OCI-LY3 (cell line): ENCODE data around the gene PLEKHH2.

Source experiments
- H2AFZ ChIP-seq: fragments of 200-600, 300-600 bp; shearing (Covaris generic); 2 replicates; pipeline ENCODE4 v1.6.0; 2014; ENCODE audit warnings: antibody characterized with exemption, low read depth, low read length
- H3K27ac ChIP-seq: fragments of 200-600, 300-600 bp; sonication (generic); 2 replicates; pipeline ENCODE4 v1.5.1; 2014; ENCODE audit warnings: mild to moderate bottlenecking, low read length, moderate library complexity, mixed read lengths
- H3K27me3 ChIP-seq: fragments of 200-600, 300-600 bp; sonication (generic); 2 replicates; pipeline ENCODE4 v1.6.1; 2014; ENCODE audit warnings: low read depth, low read length, mixed read lengths
- H3K36me3 ChIP-seq: fragments of 200-600, 300-600 bp; sonication (generic); replicated peaks from 2 replicates; pipeline ENCODE3; 2014; ENCODE audit warnings: low read depth, low read length, mixed read lengths
- H3K4me1 ChIP-seq: fragments of 300-600, 200-600 bp; sonication (generic); 2 replicates; pipeline ENCODE4 v1.6.1; 2014; ENCODE audit warnings: low read length, mixed read lengths
- H3K4me2 ChIP-seq: fragments of 200-600, 300-600 bp; sonication (generic); 2 replicates; pipeline ENCODE4 v1.6.1; 2014; ENCODE audit warnings: low read length, mixed read lengths
- H3K4me3 ChIP-seq: fragments of 300-600, 200-600 bp; sonication (generic); 2 replicates; pipeline ENCODE4 v1.5.1; 2014; ENCODE audit warnings: antibody characterized with exemption, mild to moderate bottlenecking, low read length, moderate library complexity
- H3K79me2 ChIP-seq: fragments of 300-600, 200-600 bp; shearing (Covaris generic); 2 replicates; pipeline ENCODE4 v1.6.1; 2014; ENCODE audit warnings: mild to moderate bottlenecking, low read length, mixed read lengths
- H3K9ac ChIP-seq: fragments of 300-600, 200-600 bp; shearing (Covaris generic); 2 replicates; pipeline ENCODE4 v1.6.0; 2014; ENCODE audit warnings: mild to moderate bottlenecking, low read length, moderate library complexity
- H3K9me3 ChIP-seq: fragments of 200-600, 300-600 bp; shearing (Covaris generic); 2 replicates; pipeline ENCODE4 v1.6.1; 2014; ENCODE audit warnings: low read length, mixed read lengths; ENCODE audit not compliant: insufficient read depth
- H4K20me1 ChIP-seq: fragments of 200-600, 300-600 bp; sonication (generic); 2 replicates; pipeline ENCODE4 v1.6.1; 2016; ENCODE audit warnings: low read length, mixed read lengths; ENCODE audit not compliant: insufficient read depth
- EZH2phosphoT487 ChIP-seq: fragments of 200-600 bp; shearing (Covaris generic); IDR thresholded peaks from 2 replicates; pipeline ENCODE4 v1.6.1; 2018; ENCODE audit warnings: antibody characterized with exemption, mixed run types, low read depth
- TF ChIP-seq, protein P1 (sequence below): fragments of 200-600, 300-600 bp; sonication (generic); IDR thresholded peaks from 2 replicates; pipeline ENCODE4 v1.5.1; 2014; ENCODE audit warnings: antibody characterized with exemption, low read length, low read depth

The PLEKHH2 gene

GRCh38 chr2:43752302-43752701, 115.2 kb downstream of the PLEKHH2 start:
- Histone ChIP-seq H4K20me1 (no peaks in the 10 kb centered on the region), H3K4me3 (no peak overlapping the region), H3K27ac (no peak overlapping the region), H3K36me3 (no peaks in the 10 kb centered on the region), H2AFZ (no peak overlapping the region), H3K79me2 (no peaks in the 10 kb centered on the region), H3K27me3 (no peaks in the 10 kb centered on the region), H3K4me2 (no peak overlapping the region), H3K9me3 (no peaks in the 10 kb centered on the region), H3K9ac (no peak overlapping the region), H3K4me1 (no peaks in the 10 kb centered on the region)
- TF ChIP-seq EZH2phosphoT487, result no peak
- TF ChIP-seq, protein P1, sequence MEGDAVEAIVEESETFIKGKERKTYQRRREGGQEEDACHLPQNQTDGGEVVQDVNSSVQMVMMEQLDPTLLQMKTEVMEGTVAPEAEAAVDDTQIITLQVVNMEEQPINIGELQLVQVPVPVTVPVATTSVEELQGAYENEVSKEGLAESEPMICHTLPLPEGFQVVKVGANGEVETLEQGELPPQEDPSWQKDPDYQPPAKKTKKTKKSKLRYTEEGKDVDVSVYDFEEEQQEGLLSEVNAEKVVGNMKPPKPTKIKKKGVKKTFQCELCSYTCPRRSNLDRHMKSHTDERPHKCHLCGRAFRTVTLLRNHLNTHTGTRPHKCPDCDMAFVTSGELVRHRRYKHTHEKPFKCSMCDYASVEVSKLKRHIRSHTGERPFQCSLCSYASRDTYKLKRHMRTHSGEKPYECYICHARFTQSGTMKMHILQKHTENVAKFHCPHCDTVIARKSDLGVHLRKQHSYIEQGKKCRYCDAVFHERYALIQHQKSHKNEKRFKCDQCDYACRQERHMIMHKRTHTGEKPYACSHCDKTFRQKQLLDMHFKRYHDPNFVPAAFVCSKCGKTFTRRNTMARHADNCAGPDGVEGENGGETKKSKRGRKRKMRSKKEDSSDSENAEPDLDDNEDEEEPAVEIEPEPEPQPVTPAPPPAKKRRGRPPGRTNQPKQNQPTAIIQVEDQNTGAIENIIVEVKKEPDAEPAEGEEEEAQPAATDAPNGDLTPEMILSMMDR, result no peak

GRCh38 chr2:43754180-43754579, 117.1 kb downstream of the PLEKHH2 start:
- Histone ChIP-seq H3K4me3 (no peak overlapping the region), H3K79me2 (no peaks in the 10 kb centered on the region), H4K20me1 (no peaks in the 10 kb centered on the region), H3K4me2 (no peak overlapping the region), H3K9ac (no peak overlapping the region), H3K27me3 (no peaks in the 10 kb centered on the region), H3K36me3 (no peaks in the 10 kb centered on the region), H2AFZ (no peak overlapping the region), H3K4me1 (no peaks in the 10 kb centered on the region), H3K9me3 (no peaks in the 10 kb centered on the region), H3K27ac (no peak overlapping the region)
- no peak for TF ChIP-seq EZH2phosphoT487
- TF ChIP-seq, protein P1, result no peak

GRCh38 chr2:43758739-43759138, 121.7 kb downstream of the PLEKHH2 start:
- Histone ChIP-seq H4K20me1 (no peaks in the 10 kb centered on the region), H3K4me3 (no peak overlapping the region), H3K27me3 (no peaks in the 10 kb centered on the region), H2AFZ (no peak overlapping the region), H3K4me1 (no peaks in the 10 kb centered on the region), H3K36me3 (no peaks in the 10 kb centered on the region), H3K9me3 (no peaks in the 10 kb centered on the region), H3K27ac (no peak overlapping the region), H3K4me2 (no peak overlapping the region), H3K9ac (no peak overlapping the region), H3K79me2 (no peaks in the 10 kb centered on the region)
- TF ChIP-seq, protein P1, result no peak
- no peak for TF ChIP-seq EZH2phosphoT487

- TF ChIP-seq, protein P1, result no peak
- no peak for TF ChIP-seq EZH2phosphoT487
- H3K27ac ChIP-seq, result no peak overlapping the region
- H3K9me3 ChIP-seq, result no peaks in the 10 kb centered on the region
- H3K79me2 ChIP-seq, result no peaks in the 10 kb centered on the region
- no peaks in the 10 kb centered on the region for H3K27me3 ChIP-seq
- no peaks in the 10 kb centered on the region for H3K36me3 ChIP-seq
- H3K9ac ChIP-seq, result no peak overlapping the region
- H3K4me2 ChIP-seq, result no peak overlapping the region
- H4K20me1 ChIP-seq, result no peaks in the 10 kb centered on the region
- H3K4me3 ChIP-seq, result no peak overlapping the region
- no peaks in the 10 kb centered on the region for H3K4me1 ChIP-seq
- no peak overlapping the region for H2AFZ ChIP-seq
Observed at GRCh38 chr2:43759195-43759594, 122.1 kb downstream of the PLEKHH2 start.
